ENCODE results near the gene RNF112.

Gene RNF112

DNA sequence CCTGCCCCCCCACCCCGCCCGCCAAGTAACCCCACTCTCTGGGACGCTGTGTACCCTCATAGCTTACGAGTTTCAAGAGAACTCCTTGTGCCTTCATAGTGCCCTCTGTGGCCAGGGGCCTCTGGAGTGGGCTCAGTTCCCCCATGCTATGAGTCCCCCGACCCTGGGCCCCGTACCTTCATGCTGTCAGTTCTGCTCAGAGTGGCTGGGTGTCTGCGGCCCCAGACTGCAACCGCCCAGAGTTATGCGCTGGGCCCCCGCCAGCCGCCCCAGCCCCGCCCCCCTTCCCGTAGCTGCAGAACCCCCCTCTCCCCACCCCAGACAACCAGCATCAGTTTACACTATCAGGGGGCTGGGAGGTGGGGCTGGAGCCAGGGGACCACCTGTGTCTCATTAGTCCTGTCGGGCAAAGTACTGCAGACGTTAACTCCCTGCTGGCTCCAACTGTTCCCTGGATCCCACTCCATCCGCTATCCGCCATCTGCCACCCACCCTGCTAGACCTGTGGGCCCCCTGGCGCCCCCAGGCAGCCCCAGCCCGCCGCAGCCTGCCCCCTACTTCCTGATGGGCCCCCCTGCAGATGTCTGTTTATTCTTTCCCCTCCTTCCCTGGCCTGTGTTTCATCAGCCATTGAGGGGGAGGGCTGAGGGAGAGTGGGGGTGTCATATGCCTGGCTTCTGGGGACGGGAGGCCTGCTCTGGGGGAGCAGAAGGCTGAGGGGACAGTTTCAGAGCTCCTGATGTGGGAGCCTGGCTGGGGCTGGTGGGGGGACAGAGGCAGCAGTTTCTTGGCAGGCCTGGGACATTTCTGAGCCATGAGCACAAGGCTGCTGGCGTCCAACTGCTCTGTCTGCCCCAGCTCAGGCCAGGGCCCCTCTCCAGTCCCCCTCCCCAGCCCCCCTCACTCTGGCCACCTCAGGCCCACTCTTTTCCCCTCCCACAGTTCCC lies 23.8 kb upstream of the RNF112 start, which contains the start of gene MFAP4:
MFAP4 (minus strand) TSS at position 217 of the 947 bp plus-strand sequence; CDS start at position 182, 35 bp downstream.
- ChIA-PET POLR2A (ENCODE audit: low non-redundant PET) (interaction anchor here (2.1 kb wide), 1 partner anchor 9 kb away, joined by 4 read pairs; the partner anchor contains the start of gene MAPK7), CTCF (interaction anchor here (1.0 kb wide), 2 partner anchors 24 to 25 kb away, joined by 3 read pairs; partner anchors contain the start of gene B9D1)
- H3K27ac ChIP-seq, result peak within 1 kb of the TSS; percentile 78
- TF ChIP-seq, protein P1, sequence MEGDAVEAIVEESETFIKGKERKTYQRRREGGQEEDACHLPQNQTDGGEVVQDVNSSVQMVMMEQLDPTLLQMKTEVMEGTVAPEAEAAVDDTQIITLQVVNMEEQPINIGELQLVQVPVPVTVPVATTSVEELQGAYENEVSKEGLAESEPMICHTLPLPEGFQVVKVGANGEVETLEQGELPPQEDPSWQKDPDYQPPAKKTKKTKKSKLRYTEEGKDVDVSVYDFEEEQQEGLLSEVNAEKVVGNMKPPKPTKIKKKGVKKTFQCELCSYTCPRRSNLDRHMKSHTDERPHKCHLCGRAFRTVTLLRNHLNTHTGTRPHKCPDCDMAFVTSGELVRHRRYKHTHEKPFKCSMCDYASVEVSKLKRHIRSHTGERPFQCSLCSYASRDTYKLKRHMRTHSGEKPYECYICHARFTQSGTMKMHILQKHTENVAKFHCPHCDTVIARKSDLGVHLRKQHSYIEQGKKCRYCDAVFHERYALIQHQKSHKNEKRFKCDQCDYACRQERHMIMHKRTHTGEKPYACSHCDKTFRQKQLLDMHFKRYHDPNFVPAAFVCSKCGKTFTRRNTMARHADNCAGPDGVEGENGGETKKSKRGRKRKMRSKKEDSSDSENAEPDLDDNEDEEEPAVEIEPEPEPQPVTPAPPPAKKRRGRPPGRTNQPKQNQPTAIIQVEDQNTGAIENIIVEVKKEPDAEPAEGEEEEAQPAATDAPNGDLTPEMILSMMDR (conservative IDR thresholded peaks at IDR 0.05; ENCODE audit: low read depth), result no peak
- DNase-seq (ENCODE audit: low spot score), result no peak

DNA sequence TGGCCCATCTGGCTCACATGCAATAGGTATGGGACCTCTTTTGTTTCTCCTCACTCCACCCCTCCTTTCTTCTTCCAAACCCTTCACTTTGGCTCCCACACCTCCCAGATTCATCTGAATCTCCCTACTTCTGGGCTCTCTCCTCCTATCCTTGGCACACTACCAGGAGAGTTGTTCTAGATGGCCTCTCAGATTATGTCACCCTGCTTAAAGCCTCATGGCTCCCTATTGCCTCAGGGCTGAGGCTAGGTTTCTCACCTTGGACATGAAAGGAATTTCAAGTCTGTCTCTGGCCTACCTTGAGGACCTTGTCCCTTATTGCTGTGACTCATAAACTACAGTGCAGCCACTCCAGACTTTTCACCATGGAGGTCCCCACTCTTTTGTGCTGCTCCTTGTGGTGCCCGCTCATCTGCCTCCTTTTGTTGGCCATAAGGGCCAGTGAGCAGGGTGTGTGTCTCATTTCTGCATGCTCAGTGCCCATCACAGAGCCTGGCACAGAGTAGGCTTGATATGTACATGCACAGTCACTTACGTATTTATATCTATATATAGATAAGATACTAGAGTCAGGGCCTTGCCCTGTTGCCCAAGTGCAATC lies 23.0 kb upstream of the RNF112 start:
- ChIA-PET CTCF (interaction anchor here (1.0 kb wide), 1 partner anchor 25 kb away, joined by 3 read pairs; the partner anchor contains the start of gene B9D1), POLR2A (ENCODE audit: low non-redundant PET) (no interaction called here)
- DNase-seq (ENCODE audit: low spot score), result no peak
- peak overlapping the region; percentile 78 for H3K27ac ChIP-seq
- TF ChIP-seq, protein P1 (conservative IDR thresholded peaks at IDR 0.05; ENCODE audit: low read depth), result no peak

DNA sequence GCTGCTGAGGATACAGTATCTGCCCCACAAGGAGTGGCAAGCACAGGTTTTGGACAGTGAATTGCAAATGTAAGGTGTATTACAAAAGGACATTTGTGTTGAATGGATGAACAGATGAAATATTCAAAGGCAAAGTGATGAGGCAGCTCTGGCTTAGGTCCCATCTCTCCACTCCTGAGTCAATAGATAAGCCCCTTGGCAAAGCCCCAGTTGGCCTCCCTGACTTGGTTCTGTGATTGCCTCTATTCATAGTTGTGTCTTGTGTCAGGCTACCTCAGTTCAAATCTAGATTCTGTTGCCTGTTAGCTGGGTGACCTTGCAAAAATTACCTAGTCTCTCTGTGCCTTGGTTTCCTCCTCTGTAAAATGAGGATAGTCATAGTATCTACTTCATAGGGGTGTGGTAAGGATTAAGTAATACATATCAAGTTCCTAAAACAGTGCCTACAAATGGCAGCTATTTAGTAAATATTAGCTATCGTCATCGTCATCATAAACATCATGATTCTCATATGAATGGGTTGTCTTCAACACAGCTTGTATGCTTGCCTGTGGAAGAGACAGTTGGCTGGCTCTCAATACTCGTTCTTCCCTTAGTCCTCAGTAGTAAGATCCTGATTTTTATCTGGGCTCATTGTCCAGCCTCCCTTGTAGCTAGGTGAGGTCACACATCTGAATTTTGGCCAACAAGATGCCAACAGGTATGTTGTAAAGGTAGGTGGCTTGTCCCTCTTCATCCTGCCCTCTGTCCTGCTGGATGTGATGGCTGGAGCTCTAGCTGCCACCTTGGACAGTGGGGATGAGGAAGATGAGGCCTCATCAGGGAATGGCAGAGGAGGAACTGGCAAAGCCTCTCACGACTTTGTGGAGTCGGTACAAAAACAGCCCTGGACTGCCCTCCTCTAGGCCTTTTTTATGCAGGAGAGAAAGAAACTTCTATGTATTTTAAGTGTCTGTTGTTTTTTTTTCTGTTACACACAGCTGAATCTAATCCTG lies 21.9 kb upstream of the RNF112 start:
- no peak for DNase-seq (ENCODE audit: low spot score)
- ChIA-PET CTCF (interaction anchor here (0.5 kb wide), 1 partner anchor 35 kb away, joined by 3 read pairs; no protein-coding TSS in a partner anchor), POLR2A (ENCODE audit: low non-redundant PET) (no interaction called here)
- TF ChIP-seq, protein P1 (conservative IDR thresholded peaks at IDR 0.05; ENCODE audit: low read depth), result no peak
- no peak overlapping the region for H3K27ac ChIP-seq

DNA sequence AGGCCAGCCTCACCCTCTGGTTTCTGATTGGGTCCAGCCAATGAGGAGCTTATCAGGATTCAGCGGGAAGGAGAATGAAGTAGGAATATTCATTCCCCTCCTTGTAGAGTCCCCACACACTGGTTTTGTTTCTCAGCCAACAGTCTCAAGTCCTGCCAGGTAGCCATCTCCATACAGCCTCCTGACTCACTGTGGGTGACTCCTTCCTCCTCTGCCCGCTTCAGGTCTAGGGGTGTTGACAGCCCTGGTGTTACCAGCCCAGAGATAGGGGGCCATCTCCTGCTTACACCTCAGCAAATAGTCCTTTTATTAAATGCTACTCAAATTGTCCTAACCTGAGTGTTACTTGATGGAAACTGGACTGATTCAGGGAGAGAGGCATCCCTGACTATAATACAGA lies 20.1 kb upstream of the RNF112 start:
- H3K27ac ChIP-seq, result no peak overlapping the region
- no peak for DNase-seq (ENCODE audit: low spot score)
- ChIA-PET CTCF (no interaction called here), POLR2A (ENCODE audit: low non-redundant PET) (no interaction called here)
- TF ChIP-seq, protein P1 (conservative IDR thresholded peaks at IDR 0.05; ENCODE audit: low read depth), result no peak

DNA sequence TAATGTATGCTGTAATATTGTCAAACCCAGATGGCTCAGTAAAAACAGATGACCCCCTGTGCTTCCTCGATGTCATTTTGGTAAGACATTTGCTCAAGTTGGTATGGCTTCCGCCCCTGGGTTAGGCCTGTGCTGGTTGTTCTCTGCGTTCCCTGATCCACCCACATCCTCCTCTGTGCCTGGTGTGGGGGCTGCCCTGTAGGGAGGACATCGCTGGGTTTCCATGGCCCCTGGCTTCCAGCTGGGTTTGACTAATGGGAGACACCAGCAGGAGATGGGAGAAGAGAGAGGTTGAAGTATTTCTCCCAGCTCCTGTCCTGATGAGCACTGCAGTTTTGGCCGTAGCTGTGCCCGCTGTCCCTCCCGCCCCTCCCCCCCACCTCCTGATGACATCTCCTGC lies 19.6 kb upstream of the RNF112 start:
- POLR2A ChIA-PET (ENCODE audit: low non-redundant PET), result no interaction called here
- H3K27ac ChIP-seq, result no peak overlapping the region
- TF ChIP-seq, protein P1 (conservative IDR thresholded peaks at IDR 0.05; ENCODE audit: low read depth), result no peak
- CTCF ChIA-PET, result no interaction called here
- DNase-seq (ENCODE audit: low spot score), result no peak

Data from RWPE1 (cell line).